ENCODE results near the gene TMEM161A.
"Not testable (repeated sequence)": the region's sequence is repeated elsewhere in the genome, so short reads cannot be mapped to it uniquely, and the experiment has no call there.

Gene TMEM161A

DNA sequence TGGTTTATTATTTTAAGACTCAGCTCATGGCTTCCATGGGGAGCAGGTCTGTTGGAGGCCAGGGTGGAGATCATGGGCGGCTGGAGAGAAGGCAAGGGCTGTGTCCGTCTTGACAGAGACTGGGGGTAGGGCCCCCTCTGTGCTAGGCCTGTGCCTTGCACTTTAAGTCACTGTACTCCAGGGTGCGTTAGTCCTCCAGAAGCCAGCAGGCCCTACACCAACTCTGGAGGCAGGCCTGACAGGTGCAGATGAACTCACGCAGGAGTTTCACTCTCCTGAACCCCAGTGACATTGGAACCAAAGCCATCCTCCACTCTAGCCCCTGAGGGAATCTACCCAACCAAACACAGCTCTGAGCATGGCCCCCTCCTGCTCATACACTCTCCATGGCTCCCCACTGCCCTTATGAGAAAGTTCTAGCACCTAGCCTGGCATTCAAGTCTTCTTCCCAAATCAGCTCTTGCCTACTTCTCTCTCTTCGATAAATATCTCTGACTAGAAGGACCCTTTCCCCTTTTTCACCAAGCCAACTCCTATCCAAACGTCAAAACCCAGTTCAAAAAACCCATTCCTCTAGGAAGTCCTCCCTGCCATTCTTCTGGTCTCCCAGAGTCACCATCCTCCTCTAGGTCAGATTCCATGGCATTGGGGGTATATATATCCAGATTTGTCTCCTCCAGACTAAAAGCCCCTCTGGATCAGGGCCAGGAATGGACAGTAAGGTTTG lies 16.7 kb upstream of the TMEM161A start:
- DNase-seq = no peak

- DNase-seq = no peak
Observed at GRCh38 chr19:19152668-19153384, 14.5 kb upstream of the TMEM161A start.

DNA sequence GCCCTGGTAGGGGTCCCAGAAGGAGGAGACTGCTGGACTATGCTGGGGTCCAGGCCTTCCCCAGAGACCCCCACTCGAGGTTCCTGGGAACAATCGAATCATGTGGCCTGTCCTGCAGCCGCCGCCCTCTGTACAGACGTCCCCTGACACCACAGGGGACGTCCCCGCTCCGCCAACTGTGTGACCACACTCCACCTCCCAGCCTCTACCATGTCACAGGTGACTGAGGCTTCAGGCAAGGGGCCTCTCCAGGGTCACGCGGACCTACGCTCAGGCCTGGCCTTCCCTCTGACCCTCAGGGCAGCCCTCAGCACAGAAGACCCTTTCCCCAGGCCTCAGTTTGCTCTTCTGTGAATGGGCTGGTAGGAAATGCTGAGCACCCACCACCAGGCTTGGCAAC lies 13.1 kb upstream of the TMEM161A start:
- no peak for DNase-seq

GRCh38 chr19:19149435-19149834 lies 11.2 kb upstream of the TMEM161A start:
- DNase-seq = no peak

GRCh38 chr19:19148504-19148903 lies 10.2 kb upstream of the TMEM161A start:
- not testable (repeated sequence) for DNase-seq

DNA sequence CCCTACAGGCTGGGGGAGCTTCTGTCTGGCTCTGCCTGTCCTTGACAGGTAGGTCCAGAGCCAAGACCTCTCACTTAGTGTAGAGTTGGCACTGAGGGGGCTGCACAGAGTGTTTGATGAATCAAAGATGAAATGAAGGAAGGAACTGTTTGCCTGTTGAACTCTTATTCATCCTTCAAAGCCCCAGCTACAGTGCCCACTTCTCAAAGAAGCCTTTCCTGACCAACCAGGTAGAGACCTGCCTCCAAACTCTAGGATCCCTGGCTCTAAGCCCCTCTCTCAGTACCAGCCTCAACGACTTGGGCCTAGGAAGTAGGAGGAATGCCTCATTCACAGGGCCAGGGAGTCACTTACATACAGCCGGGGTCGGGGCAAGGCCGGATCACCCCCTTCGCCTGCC lies 9.1 kb upstream of the TMEM161A start:
- no peak for DNase-seq

GRCh38 chr19:19146865-19147264 lies 8.6 kb upstream of the TMEM161A start:
- DNase-seq = no peak

- peak in 1 of 2 experiments; percentile 35 for DNase-seq
Observed at GRCh38 chr19:19145684-19146608, 7.7 kb upstream of the TMEM161A start.

DNA sequence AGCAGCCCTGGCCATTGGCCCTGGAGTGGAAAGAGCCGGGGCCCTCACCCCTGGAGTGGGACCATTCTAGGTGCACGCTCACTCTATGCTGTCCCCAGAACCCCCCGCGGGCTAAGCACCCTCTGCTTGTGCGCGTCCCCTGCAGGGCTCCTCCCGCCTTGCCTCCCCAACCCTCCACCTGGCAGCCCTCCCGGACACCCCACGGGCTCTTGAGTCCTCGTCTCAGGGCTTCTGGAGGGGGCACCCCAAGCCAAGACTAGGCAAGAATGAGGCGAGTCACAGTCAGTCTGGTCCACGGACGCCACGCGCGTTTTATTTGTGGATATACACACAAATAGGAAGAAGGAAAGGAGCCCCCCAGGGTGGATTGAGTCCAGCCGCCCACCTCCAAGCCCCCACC lies 7.0 kb upstream of the TMEM161A start:
- DNase-seq = no peak

- DNase-seq = no peak
Observed at GRCh38 chr19:19142347-19142746, 4.1 kb upstream of the TMEM161A start.

- no peak for DNase-seq
Observed at GRCh38 chr19:19140476-19140875, 2.2 kb upstream of the TMEM161A start.

DNA sequence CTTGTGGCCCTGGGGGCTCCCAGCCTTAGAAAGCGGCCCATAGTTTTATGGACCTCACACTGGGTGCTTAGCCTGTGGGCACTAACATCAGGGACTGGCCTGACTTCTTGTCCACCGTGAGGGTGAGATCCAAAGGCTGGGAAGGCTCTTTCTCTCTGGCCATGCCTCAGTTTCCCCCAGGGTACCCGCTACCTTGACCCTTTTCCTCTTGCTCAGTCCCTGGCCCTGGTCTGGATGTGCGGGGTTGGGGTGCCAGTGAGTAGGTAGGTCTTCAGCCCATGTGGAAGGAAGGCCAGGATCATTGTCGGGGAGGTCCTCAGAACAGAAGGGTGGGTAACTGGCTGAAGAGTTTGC lies 1.6 kb upstream of the TMEM161A start:
- DNase-seq = no peak

DNA sequence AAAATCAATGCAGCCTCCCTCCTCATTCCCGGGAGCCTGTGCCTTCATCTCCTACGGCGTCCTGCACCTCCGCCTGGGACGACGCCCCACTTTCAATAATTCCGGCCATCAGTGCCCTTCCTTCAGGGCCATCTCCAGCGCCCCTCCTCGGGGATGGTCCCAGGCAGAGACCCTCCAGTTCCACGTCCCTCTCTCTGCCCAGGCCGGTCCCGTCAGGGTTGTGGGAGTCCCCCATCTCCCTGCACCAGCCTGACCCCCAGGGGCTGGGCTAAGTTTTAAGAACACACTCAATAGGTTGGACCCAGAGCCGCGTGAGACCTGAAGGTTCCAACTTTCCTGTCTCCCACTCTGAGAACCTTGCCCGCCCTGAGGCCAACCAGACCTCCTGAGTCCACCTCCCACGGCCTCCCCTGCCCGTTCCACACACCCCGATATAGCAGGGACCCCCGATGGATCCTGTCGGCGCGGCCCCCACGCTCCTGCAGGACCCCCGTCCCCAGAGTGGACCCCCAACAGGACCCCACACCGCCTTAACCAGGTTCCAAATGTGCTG lies 646 bp downstream of the TMEM161A start:
- no peak for DNase-seq

DNA sequence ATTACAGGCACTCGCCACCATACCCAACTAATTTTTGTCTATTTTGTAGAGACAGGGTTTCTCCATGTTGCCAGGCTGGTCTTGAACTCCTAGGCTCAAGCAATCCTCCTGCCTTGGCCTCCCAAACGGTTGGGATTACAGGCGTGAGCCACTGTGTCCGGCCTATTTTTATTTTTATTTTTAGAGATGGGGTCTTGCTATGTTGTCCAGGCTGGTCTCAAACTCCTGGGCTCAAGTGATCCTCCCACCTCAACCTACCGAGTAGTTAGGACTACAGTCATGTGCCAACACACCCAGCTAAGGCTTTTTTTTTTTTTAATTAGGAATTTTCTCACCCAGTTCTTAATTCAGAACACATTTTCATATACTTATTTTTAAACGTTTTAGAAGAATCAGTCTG lies 2.6 kb downstream of the TMEM161A start:
- not testable (repeated sequence) for DNase-seq

DNA sequence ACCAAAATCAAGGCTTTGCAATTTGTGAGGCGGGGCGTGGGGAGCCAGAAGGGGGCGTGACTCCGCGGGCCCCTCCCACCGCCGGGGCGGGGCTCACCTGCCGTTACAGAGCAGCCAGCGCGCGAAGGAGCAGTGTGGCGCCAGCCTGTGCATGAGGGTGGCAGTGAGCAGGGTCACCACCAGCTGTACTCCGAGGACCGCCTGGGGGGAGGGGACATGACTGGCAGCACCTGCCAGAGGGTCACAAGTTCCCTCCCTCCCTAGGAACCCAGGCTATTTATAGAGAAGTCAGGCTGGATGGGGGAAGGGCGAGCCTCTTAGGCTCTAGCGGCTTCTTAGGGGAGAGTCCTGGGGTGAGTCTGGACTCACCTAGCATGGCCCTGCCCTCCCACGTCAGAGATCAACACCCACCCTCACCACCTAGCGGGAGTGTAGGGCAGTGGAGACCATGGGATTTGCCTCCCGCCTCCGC lies 3.6 kb downstream of the TMEM161A start:
- no peak for DNase-seq

DNA sequence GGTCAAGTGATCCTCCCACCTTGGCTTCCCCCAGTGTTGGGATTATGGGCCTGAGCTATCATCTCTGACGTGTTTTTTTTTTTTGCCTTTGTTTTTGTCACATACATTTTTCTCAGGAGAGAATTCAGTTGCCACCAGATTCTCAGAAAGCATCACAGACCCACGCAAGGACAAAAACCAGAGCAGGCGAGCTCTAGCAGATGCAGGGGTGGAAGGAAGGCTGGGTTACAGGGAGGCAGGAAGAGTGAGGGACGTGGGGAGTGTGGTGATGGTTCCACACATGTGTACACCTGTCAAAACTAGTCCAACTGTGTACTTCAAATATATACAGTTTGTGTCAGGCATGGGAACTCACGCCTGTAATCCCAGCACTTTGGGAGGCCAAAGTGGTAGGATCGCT lies 4.3 kb downstream of the TMEM161A start:
- no peak for DNase-seq

DNA sequence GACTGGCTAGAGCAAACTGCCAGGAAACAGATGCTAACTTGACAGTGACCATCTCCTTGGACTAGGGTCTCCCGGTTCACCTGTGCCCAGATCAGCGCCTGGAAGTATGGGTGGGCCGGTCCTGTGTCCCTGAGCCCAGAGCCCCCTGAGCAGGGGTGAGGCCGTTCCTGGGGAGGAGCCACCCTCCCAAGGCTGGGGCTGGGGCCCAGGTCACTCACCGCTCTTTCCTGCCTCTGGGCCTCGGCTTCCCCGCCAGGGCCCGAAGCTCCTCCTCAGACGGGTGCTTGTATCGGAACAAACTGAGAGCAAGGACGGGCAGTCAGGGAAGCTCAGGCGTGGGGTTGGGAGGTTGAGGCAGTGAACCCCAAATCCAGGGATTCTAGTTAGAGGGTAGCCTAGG lies 5.4 kb downstream of the TMEM161A start:
- DNase-seq = no peak

GRCh38 chr19:19131989-19132388 lies 6.3 kb downstream of the TMEM161A start:
- no peak for DNase-seq

GRCh38 chr19:19126102-19126501 lies 12.2 kb downstream of the TMEM161A start:
- no peak for DNase-seq

- no peak for DNase-seq
Observed at GRCh38 chr19:19123386-19123785, 14.9 kb downstream of the TMEM161A start.

GRCh38 chr19:19122902-19123301 lies 15.4 kb downstream of the TMEM161A start:
- no peak for DNase-seq

DNA sequence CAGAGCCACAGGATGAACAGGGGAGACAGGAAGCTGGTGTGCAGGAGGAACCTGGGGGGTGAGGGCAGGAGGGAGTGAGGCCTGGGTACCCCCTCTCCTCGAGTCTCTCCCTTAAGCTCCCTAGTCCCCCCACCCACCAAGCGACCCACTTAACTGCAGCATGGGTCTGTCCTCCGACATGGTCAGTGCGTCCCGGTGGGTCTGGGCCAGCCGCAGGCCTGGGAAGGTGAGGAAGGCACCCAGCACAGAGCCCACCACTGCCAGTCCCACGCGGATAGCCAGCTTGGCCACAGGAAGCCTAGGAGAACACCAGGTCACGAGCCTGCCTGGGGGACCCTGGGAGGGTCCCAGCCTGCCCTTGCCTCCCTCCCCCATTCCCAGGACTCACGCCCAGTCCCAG lies 16.9 kb downstream of the TMEM161A start:
- DNase-seq = no peak

Measured in NCI-H1930 (cell line).